NT2/D1 (cell line): Measurements from ENCODE around the gene ETV3.

Source experiments
- DNase-seq: peaks from one replicate; pipeline ENCODE4 v3.0.0-alpha.2; 2011; ENCODE audit warnings: low read depth, low spot score
- H3K27me3 ChIP-seq: 2 replicates; pipeline ENCODE4 v1.6.0; 2011; ENCODE audit warnings: mild to moderate bottlenecking; ENCODE audit not compliant: insufficient read length, insufficient read depth
- H3K36me3 ChIP-seq: 2 replicates; pipeline ENCODE4 v1.6.1; 2011; ENCODE audit warnings: mild to moderate bottlenecking, low read length, mixed read lengths; ENCODE audit not compliant: insufficient read depth, insufficient read length
- H3K4me1 ChIP-seq: 2 replicates; pipeline ENCODE4 v1.5.1; 2011; ENCODE audit not compliant: insufficient read depth, insufficient read length
- H3K4me3 ChIP-seq: 2 replicates; pipeline ENCODE4 v1.5.1; 2011; ENCODE audit warnings: low read depth; ENCODE audit not compliant: insufficient read length
- H3K9ac ChIP-seq: 2 replicates; pipeline ENCODE4 v1.6.0; 2011; ENCODE audit warnings: low read depth; ENCODE audit not compliant: insufficient read length
- H3K9me3 ChIP-seq: 2 replicates; pipeline ENCODE4 v1.5.1; 2011; ENCODE audit warnings: mild to moderate bottlenecking, low read length; ENCODE audit not compliant: insufficient read depth
- SUZ12 ChIP-seq: IDR thresholded peaks from 2 replicates; pipeline ENCODE4 v1.6.1; 2011; ENCODE audit not compliant: insufficient read length, insufficient read depth; ENCODE audit errors: extremely low read depth
- YY1 ChIP-seq: IDR thresholded peaks from 2 replicates; pipeline ENCODE4 v1.6.1; 2011; ENCODE audit not compliant: insufficient read length, insufficient read depth
- ZNF274 ChIP-seq: IDR thresholded peaks from 2 replicates; pipeline ENCODE4 v1.6.1; 2011; ENCODE audit warnings: mild to moderate bottlenecking, low read depth, low read length

ETV3 gene

DNA sequence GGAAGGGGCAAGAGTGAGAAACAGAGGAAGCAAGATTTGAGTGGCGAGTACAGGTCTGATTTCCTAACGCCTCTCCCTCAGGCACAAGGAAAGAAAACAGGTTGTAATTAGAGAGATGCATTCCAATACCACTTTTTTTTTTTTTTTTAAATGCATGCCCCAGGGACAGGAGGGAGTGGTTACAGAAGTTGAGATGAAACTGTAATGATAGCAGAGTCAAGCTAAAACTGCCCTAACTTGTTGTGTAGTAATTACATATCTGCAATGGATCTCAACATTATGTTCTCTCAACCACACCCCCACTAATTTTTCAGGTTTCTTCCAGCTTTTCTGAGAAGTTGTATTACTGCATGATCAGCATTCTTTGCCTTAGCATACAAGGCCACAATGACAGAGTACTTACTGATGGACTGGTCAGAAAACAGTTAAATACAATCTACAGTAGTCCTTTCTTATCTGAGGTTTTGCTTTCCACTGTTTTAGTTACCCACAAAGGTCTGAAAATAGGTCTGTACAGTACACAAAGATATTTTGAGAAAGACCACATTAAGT is 5.5 kb downstream of the ETV3 start:
- DNase-seq: no peak
- Histone ChIP-seq H3K4me1 (peaks cover 5% of the 10 kb centered on the region), H3K9me3 (no peaks in the 10 kb centered on the region), H3K9ac (no peak overlapping the region), H3K4me3 (no peak overlapping the region), H3K36me3 (peaks cover 86% of the 10 kb centered on the region), H3K27me3 (no peaks in the 10 kb centered on the region)
- TF ChIP-seq SUZ12: no peak
- no peak for TF ChIP-seq YY1
- no peak for TF ChIP-seq ZNF274

DNA sequence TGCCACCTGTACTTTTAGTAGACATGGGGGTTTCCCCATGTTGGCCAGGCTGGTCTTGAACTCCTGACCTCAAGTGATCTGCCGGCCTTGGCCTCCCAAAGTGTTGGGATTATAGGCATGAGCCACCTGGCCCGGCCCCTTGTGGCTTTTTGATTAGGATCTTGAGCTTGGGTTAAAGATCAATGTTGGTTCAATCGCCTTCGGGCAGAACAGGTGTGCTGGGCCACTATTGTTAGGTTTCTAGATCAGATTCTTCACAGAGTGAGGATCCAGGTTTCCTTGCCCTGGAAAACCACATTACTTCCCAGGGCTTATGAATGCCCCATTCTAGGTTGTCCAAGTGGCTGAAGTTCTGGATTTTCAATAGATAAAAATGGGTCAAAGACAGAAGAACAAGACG is 6.1 kb downstream of the ETV3 start:
- TF ChIP-seq SUZ12: no peak
- no peak for TF ChIP-seq ZNF274
- no peak for TF ChIP-seq YY1
- Histone ChIP-seq H3K4me3 (no peak overlapping the region), H3K36me3 (peaks cover 91% of the 10 kb centered on the region), H3K9me3 (no peaks in the 10 kb centered on the region), H3K4me1 (peaks cover 5% of the 10 kb centered on the region), H3K27me3 (no peaks in the 10 kb centered on the region), H3K9ac (no peak overlapping the region)
- DNase-seq: no peak

DNA sequence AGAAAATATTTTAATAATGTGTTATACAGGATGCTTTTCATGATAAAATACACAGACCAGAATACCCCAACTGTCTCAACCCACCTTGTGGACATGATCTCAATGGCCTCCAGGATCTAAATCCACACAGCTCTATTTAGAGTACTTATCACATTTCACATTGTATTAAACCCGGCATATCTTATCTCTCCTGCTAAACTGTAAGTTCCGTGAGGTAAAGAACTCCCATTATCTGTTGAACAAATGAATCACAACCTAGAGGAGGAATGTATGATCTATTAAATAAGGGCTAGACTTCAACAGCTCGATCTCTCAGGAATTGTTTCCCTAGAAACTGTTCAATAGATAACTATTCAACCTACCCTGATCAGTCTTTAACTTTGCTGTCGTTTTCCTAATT is 6.9 kb downstream of the ETV3 start:
- H3K27me3 ChIP-seq: no peaks in the 10 kb centered on the region
- DNase-seq: no peak
- no peaks in the 10 kb centered on the region for H3K9me3 ChIP-seq
- H3K4me3 ChIP-seq: no peak overlapping the region
- H3K36me3 ChIP-seq: peaks cover 96% of the 10 kb centered on the region
- H3K9ac ChIP-seq: no peak overlapping the region
- H3K4me1 ChIP-seq: peaks cover 4% of the 10 kb centered on the region
- TF ChIP-seq SUZ12: no peak

DNA sequence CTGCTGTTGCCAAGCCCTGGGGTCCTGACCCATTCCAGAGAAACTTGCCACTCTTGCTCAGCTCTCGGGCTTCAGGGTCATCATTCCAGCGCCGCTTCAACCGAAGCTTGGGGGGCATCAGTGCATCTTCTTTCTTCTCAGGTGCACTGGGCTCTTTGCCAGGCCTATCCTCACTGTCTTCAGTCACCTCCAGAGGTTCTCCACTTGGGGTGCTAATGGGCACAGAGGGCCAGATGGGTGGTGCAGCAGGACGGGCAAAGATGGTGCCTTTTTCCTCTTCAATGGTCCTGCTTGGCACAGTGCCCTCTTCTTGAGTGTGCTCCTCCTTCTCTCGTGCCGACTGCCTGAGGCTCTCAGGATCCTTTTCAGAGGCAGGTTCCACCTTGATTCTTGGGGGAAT is 13.3 kb downstream of the ETV3 start:
- no peak for DNase-seq
- Histone ChIP-seq H3K9me3 (no peaks in the 10 kb centered on the region), H3K27me3 (no peaks in the 10 kb centered on the region), H3K4me1 (no peaks in the 10 kb centered on the region), H3K9ac (no peak overlapping the region), H3K4me3 (no peak overlapping the region), H3K36me3 (peaks cover 82% of the 10 kb centered on the region)
- TF ChIP-seq SUZ12: no peak

DNA sequence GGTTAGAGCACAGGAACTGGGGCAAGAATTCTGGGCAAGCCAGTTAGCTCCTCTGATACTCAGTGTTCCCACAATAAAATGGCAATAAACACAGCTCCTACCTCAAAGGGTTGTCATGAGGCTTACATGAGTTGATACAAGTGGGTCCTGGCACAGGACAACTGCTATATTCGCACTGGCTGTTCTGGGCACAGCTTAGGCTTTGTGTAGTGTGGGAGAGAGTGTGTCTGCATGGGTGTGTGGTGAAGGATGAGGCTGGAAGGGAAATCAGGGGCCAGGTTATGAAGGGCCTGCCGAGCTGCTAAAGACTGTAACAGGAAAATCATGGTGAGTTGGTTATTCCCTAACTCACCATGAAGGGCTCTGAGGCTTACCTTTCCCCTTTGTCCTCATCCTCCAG is 18.7 kb downstream of the ETV3 start:
- TF ChIP-seq SUZ12 (no peak), YY1 (no peak), ZNF274 (no peak)
- H3K4me3 ChIP-seq: no peak overlapping the region
- H3K4me1 ChIP-seq: peaks cover 18% of the 10 kb centered on the region
- no peaks in the 10 kb centered on the region for H3K27me3 ChIP-seq
- H3K36me3 ChIP-seq: peaks cover 32% of the 10 kb centered on the region
- DNase-seq: no peak
- no peak overlapping the region for H3K9ac ChIP-seq
- no peaks in the 10 kb centered on the region for H3K9me3 ChIP-seq

DNA sequence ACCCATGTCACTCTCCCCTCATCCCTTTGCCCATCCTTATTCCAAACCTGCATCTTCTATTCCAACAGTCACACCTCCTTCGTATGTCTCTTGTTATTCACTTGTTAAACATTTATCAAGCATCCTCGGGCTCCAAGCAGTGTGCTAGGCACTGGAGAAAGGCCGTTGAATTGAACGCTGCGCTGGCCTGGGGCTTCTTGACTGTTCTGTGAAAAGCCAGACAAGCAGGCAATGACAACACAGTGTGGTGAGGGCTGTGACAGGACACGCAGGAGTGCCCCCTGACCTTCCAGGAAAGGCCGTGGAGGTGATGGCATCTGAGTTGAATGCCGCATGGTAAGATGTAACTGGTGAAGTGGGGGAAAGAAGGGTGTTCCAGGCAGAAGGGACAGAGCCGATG is 19.2 kb downstream of the ETV3 start:
- DNase-seq: no peak

DNA sequence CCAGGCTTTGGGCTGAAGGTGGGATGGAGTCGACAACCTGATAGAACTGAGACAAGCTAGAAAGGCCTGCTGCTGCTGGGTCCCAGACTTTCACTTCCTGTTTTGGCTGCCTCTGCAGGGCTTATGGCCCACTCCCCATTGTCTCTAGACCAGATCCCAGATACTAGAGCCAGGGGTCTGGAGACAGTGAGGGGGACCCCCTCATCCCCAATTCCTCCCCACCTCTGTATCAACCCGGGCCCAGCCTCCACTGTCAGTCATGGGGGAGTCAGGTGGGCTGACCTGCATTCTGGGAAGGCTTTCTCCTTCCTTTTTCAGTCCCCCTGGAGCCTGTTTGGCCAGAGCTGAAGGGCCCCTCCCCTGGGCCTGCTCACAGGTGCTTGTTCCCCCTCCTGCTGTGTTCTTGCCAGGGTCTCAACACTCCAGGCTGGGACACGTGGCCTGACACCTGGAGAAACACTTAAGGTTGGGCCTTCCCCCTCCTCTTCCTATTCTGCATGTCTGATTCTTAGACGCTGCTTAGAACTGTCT is 20.6 kb downstream of the ETV3 start:
- H3K4me1 ChIP-seq: peaks cover 32% of the 10 kb centered on the region
- no peak overlapping the region for H3K9ac ChIP-seq
- no peaks in the 10 kb centered on the region for H3K9me3 ChIP-seq
- no peak for TF ChIP-seq ZNF274
- no peak for TF ChIP-seq YY1
- no peak for TF ChIP-seq SUZ12
- peaks cover 13% of the 10 kb centered on the region for H3K36me3 ChIP-seq
- no peak for DNase-seq
- no peaks in the 10 kb centered on the region for H3K27me3 ChIP-seq
- H3K4me3 ChIP-seq: no peak overlapping the region

More for the DNA sequence above, 19.2 kb downstream of the ETV3 start:
- TF ChIP-seq SUZ12: no peak
- no peak for TF ChIP-seq YY1
- TF ChIP-seq ZNF274: no peak
- H3K27me3 ChIP-seq: no peaks in the 10 kb centered on the region
- H3K9ac ChIP-seq: no peak overlapping the region
- peaks cover 22% of the 10 kb centered on the region for H3K4me1 ChIP-seq
- no peak overlapping the region for H3K4me3 ChIP-seq
- H3K36me3 ChIP-seq: peaks cover 27% of the 10 kb centered on the region
- H3K9me3 ChIP-seq: no peaks in the 10 kb centered on the region

DNA sequence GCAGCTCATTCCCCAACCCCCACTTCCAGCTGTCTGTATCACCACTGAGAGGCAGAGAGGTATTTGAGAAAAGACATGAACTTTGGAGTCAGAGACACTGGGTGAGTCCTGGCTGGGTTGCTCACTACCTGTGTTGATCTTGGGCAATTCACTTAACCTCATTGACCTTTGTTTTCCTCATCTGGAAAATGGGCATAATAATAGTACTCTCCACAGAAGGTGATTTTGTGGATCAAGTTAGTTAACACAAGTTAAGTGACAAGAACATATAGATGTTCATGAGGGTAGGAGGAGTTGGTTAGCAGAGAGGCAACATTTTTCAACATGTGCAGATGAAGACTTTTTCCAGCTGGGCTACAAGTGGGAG is 21.5 kb downstream of the ETV3 start:
- TF ChIP-seq ZNF274 (no peak), SUZ12 (no peak), YY1 (no peak)
- no peaks in the 10 kb centered on the region for H3K9me3 ChIP-seq
- no peak overlapping the region for H3K4me3 ChIP-seq
- H3K27me3 ChIP-seq: no peaks in the 10 kb centered on the region
- no peak overlapping the region for H3K9ac ChIP-seq
- H3K4me1 ChIP-seq: peaks cover 39% of the 10 kb centered on the region
- peaks cover 6% of the 10 kb centered on the region for H3K36me3 ChIP-seq
- no peak for DNase-seq
